Mesenchymal stem cell (in vitro differentiated cells and primary cell): ENCODE data around the gene FUT1.
A peak's percentile ranks its signal among the peaks of the same experiment; 100 is the strongest.

Source experiments
- DNase-seq: peaks from one replicate; pipeline ENCODE4 v3.0.0-alpha.2; 2013
- H2AFZ ChIP-seq: one replicate; pipeline ENCODE4 v1.6.1; 2013; ENCODE audit warnings: low read depth, mild to moderate bottlenecking, control low read depth, inconsistent platforms, low read length, moderate library complexity
- H2AK5ac ChIP-seq: 2 replicates; pipeline ENCODE4 v1.6.1; 2013; ENCODE audit warnings: low read length, moderate library complexity, mild to moderate bottlenecking, inconsistent platforms; ENCODE audit not compliant: severe bottlenecking
- H2BK120ac ChIP-seq: one replicate; pipeline ENCODE4 v1.6.1; 2013; ENCODE audit warnings: low read depth, mild to moderate bottlenecking, inconsistent platforms, low read length, moderate library complexity
- H2BK12ac ChIP-seq, 2 experiments: one replicate each; pipeline ENCODE4 v1.6.1; 2013; ENCODE audit warnings: inconsistent platforms in 2 of 2, low read length in 2 of 2, mild to moderate bottlenecking in 2 of 2, moderate library complexity in 2 of 2, control low read depth in 1 of 2
- H2BK15ac ChIP-seq: one replicate; pipeline ENCODE4 v1.6.1; 2013; ENCODE audit warnings: mild to moderate bottlenecking, low read depth, inconsistent platforms; ENCODE audit not compliant: poor library complexity, severe bottlenecking
- H2BK5ac ChIP-seq: 2 replicates; pipeline ENCODE4 v1.6.1; 2013; ENCODE audit warnings: low read depth, mild to moderate bottlenecking, low read length, control low read depth, inconsistent platforms; ENCODE audit not compliant: poor library complexity, severe bottlenecking
- H3K14ac ChIP-seq, 2 experiments: one replicate each; pipeline ENCODE4 v1.6.1; 2013; ENCODE audit warnings: inconsistent platforms in 2 of 2, low read length in 2 of 2, control low read depth in 1 of 2, mild to moderate bottlenecking in 1 of 2, moderate library complexity in 1 of 2
- H3K18ac ChIP-seq, 2 experiments: one replicate each; pipeline ENCODE4 v1.6.1; 2013; ENCODE audit warnings: inconsistent platforms in 2 of 2, low read length in 2 of 2, control low read depth in 1 of 2, low read depth in 1 of 2, mild to moderate bottlenecking in 1 of 2
- H3K23ac ChIP-seq, 2 experiments: one replicate each; pipeline ENCODE4 v1.6.1; 2013; ENCODE audit warnings: inconsistent platforms in 2 of 2, low read length in 2 of 2, mild to moderate bottlenecking in 2 of 2, moderate library complexity in 2 of 2, control low read depth in 1 of 2
- H3K27ac ChIP-seq: 2 replicates; pipeline ENCODE4 v1.5.1; 2013; ENCODE audit warnings: mild to moderate bottlenecking, moderate library complexity, low read length, control low read depth, inconsistent platforms; ENCODE audit not compliant: poor library complexity, severe bottlenecking
- H3K27me3 ChIP-seq, 2 experiments: 2 replicates each; pipeline versions ENCODE4 v1.6.1 to v1.7.0; 2013; ENCODE audit warnings: low read length in 2 of 2, mild to moderate bottlenecking in 2 of 2, moderate library complexity in 2 of 2, control low read depth in 1 of 2, inconsistent platforms in 1 of 2; ENCODE audit not compliant: control insufficient read depth in 1 of 2, insufficient read depth in 1 of 2
- H3K36me3 ChIP-seq, 2 experiments: 2 replicates each; pipeline versions ENCODE4 v1.6.1 to v1.7.0; 2013; ENCODE audit warnings: low read length in 2 of 2, control low read depth in 1 of 2, inconsistent platforms in 1 of 2, low read depth in 1 of 2, mild to moderate bottlenecking in 1 of 2; ENCODE audit not compliant: insufficient read depth in 2 of 2, control insufficient read depth in 1 of 2
- H3K4ac ChIP-seq, 2 experiments: one replicate each; pipeline ENCODE4 v1.6.1; 2013; ENCODE audit warnings: inconsistent platforms in 2 of 2, low read length in 2 of 2, mild to moderate bottlenecking in 2 of 2, moderate library complexity in 2 of 2, control low read depth in 1 of 2, low read depth in 1 of 2
- H3K4me1 ChIP-seq: 2 replicates; pipeline ENCODE4 v1.6.1; 2013; ENCODE audit warnings: low read depth, low read length, control low read depth; ENCODE audit not compliant: control insufficient read depth, insufficient read depth
- H3K4me2 ChIP-seq: 2 replicates; pipeline ENCODE4 v1.6.1; 2013; ENCODE audit warnings: low read length, mild to moderate bottlenecking, inconsistent platforms; ENCODE audit not compliant: poor library complexity, severe bottlenecking
- H3K4me3 ChIP-seq, 2 experiments: 2 replicates each; pipeline versions ENCODE4 v1.5.1 to v1.7.0; 2013; ENCODE audit warnings: low read length in 2 of 2, mild to moderate bottlenecking in 2 of 2, control low read depth in 1 of 2, low read depth in 1 of 2; ENCODE audit not compliant: insufficient read depth in 1 of 2
- H3K79me1 ChIP-seq: replicated peaks from 2 replicates; pipeline ENCODE4 v1.6.1; 2013; ENCODE audit warnings: mild to moderate bottlenecking, control low read depth, low read length, inconsistent platforms; ENCODE audit not compliant: poor library complexity, severe bottlenecking
- H3K9ac ChIP-seq: 2 replicates; pipeline ENCODE4 v1.7.0; 2013; ENCODE audit warnings: mild to moderate bottlenecking, low read length, moderate library complexity
- H3K9me3 ChIP-seq: 2 replicates; pipeline ENCODE4 v1.7.0; 2013; ENCODE audit warnings: mild to moderate bottlenecking, low read length; ENCODE audit not compliant: control insufficient read depth
- H4K8ac ChIP-seq: one replicate; pipeline ENCODE4 v1.6.1; 2013; ENCODE audit warnings: inconsistent platforms, mild to moderate bottlenecking, low read length, moderate library complexity
- H4K91ac ChIP-seq: one replicate; pipeline ENCODE4 v1.6.1; 2013; ENCODE audit warnings: mild to moderate bottlenecking, low read length, inconsistent platforms
- WGBS: methylation state at CpG from one replicate; pipeline ENCODE4 v1.1.7; 2013; ENCODE audit warnings: mixed read lengths; 5-methylcytosine and 5-hydroxymethylcytosine counted together

The FUT1 gene

DNA sequence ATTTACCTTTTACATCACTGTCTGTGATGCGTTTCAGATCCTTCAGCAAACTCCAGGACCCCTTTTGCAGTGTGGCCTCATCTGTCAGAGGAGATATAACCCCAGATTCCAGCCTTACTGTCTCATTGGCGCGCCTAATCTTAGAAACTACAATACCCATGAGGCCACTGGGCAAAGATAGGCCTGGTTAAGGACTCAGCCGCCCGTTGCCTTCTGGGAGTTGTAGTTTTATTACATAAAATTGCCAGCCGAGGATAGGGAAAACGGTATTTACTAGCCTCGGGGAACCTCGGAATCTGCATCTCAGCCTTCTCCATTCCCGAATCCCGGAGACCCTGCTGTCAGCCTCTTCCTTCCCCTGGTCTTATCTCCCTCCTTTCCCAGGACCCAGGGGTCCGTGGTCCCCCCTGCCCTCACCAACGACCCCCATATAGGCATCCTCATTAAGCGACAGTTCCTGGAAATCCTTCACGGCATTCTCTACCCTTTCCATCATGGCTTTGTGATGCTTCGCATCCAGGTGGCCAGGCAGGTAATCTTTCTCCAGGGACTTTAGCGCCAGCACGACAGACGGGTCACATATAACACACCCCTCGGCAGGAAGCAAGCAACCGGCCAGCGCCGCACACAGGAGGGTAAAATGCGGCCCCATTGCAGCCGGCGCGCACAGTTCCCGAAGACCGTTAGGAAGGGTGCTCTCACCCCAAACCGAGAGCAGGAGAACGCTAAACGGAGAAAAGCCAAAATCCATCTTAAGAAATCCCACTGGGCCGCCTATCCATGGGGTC lies 7.0 kb downstream of the FUT1 start:
- no peak overlapping the region for H4K91ac ChIP-seq
- H3K4me1 ChIP-seq = peaks cover 9% of the 10 kb centered on the region
- H3K27me3 ChIP-seq = peaks cover 4 to 39% of the 10 kb centered on the region in 2 experiments
- H3K4me2 ChIP-seq = no peak overlapping the region
- no peak overlapping the region for H2BK12ac ChIP-seq
- no peak overlapping the region for H2BK120ac ChIP-seq
- 73% methylated on average over 32 of the region's 33 CpGs for WGBS
- H3K9ac ChIP-seq = no peak overlapping the region
- no peak overlapping the region for H2BK5ac ChIP-seq
- no peaks in the 10 kb centered on the region for H3K9me3 ChIP-seq
- no peak overlapping the region for H3K27ac ChIP-seq
- no peak overlapping the region for H3K4me3 ChIP-seq
- H3K4ac ChIP-seq = no peak overlapping the region
- H2AK5ac ChIP-seq = no peak overlapping the region
- peak; percentile 67 for DNase-seq
- no peak overlapping the region for H2AFZ ChIP-seq
- H3K14ac ChIP-seq = no peak overlapping the region
- H4K8ac ChIP-seq = no peak overlapping the region
- H3K36me3 ChIP-seq = no peaks in the 10 kb centered on the region
- H3K18ac ChIP-seq = no peak overlapping the region
- no peak overlapping the region for H2BK15ac ChIP-seq
- H3K79me1 ChIP-seq = no peaks in the 10 kb centered on the region
- no peak overlapping the region for H3K23ac ChIP-seq

DNA sequence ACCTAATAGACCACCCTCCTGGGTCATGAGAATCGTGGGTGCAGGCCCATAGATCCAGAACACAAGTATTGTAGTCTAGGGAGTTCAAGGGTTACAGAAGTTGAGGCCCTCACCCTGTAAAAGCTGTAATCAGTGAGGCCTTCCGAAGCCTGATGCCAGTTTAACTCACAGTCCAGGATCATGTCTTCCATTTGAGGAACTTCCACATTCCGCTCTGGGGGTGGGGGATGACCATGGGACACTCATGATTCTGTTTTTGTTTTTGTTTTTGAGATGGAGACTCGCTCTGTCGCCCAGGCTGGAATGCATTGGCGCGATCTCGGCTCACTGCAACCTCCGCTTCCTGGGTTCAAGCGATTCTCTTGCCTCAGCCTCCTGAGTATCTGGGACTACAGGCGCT lies 10.3 kb downstream of the FUT1 start:
- no peak overlapping the region for H2BK5ac ChIP-seq
- H3K9me3 ChIP-seq = no peaks in the 10 kb centered on the region
- H2AFZ ChIP-seq = no peak overlapping the region
- no peak overlapping the region for H3K14ac ChIP-seq
- H3K4me3 ChIP-seq = no peak overlapping the region
- H3K27ac ChIP-seq = no peak overlapping the region
- H3K9ac ChIP-seq = no peak overlapping the region
- H3K4me2 ChIP-seq = no peak overlapping the region
- 96% methylated on average over 10 of the region's 11 CpGs for WGBS
- H3K27me3 ChIP-seq = peaks cover 5 to 47% of the 10 kb centered on the region in 2 experiments
- H2AK5ac ChIP-seq = no peak overlapping the region
- H3K23ac ChIP-seq = no peak overlapping the region
- H4K8ac ChIP-seq = no peak overlapping the region
- DNase-seq = no peak
- no peak overlapping the region for H4K91ac ChIP-seq
- no peak overlapping the region for H3K4ac ChIP-seq
- peaks cover 14% of the 10 kb centered on the region for H3K4me1 ChIP-seq
- no peak overlapping the region for H2BK12ac ChIP-seq
- H3K18ac ChIP-seq = no peak overlapping the region
- no peaks in the 10 kb centered on the region for H3K79me1 ChIP-seq
- no peaks in the 10 kb centered on the region for H3K36me3 ChIP-seq
- no peak overlapping the region for H2BK120ac ChIP-seq
- no peak overlapping the region for H2BK15ac ChIP-seq

DNA sequence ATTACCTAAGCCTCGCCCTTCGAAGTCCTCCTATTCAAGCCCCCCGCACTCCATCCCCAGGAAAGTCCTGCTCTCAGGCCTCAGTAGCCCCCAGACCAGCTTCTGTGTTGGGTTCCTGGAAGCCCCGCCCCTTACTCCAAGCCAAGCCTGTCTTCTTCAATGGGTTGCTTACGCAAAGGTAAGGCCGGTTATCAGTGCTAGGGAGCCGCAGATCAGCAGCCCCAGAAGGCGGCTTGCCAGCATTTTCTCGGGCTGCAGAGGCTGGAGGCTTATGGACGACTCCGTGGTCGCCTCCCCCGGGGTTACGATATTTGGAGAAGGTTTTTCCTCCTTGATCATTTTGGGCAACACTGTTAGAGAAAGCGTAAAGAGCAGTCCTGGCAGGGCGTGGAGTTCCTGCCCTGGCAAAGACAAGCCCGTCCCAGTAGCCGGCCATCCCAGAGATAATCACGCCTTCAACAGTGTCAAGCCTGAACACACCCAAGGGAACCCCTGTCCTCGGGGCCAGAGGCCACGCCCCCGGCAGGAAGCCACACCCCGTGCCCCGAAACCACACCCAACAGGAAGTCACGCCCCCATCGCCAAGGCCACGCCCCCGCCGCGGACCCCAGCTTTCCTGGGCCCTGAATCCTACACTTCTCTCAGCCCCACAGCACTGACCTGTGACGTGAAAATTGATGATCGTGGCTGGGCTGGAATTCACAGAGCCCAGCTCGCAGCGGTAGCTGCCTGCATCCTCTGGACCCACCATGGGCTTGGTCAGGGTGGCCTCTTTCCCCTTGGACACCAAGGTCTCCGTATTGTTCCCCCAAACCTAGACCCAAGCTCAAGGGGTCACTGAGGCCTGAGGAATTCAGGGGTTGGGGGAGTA lies 11.1 kb downstream of the FUT1 start:
- H3K4ac ChIP-seq = no peak overlapping the region
- peaks cover 14% of the 10 kb centered on the region for H3K4me1 ChIP-seq
- no peak overlapping the region for H2AK5ac ChIP-seq
- H3K18ac ChIP-seq = no peak overlapping the region
- no peak overlapping the region for H2BK120ac ChIP-seq
- no peaks in the 10 kb centered on the region for H3K9me3 ChIP-seq
- H2AFZ ChIP-seq = no peak overlapping the region
- no peaks in the 10 kb centered on the region for H3K36me3 ChIP-seq
- H3K79me1 ChIP-seq = no peaks in the 10 kb centered on the region
- no peak overlapping the region for H3K27ac ChIP-seq
- no peak overlapping the region for H4K91ac ChIP-seq
- no peak overlapping the region for H3K14ac ChIP-seq
- H4K8ac ChIP-seq = no peak overlapping the region
- H3K23ac ChIP-seq = no peak overlapping the region
- H3K4me2 ChIP-seq = no peak overlapping the region
- H3K9ac ChIP-seq = no peak overlapping the region
- 57% methylated on average over 34 of the region's 35 CpGs for WGBS
- H2BK5ac ChIP-seq = no peak overlapping the region
- DNase-seq = no peak
- no peak overlapping the region for H2BK12ac ChIP-seq
- no peak overlapping the region for H3K4me3 ChIP-seq
- no peak overlapping the region for H2BK15ac ChIP-seq
- H3K27me3 ChIP-seq = peaks cover 5 to 48% of the 10 kb centered on the region in 2 experiments
